ENCODE measurements around the gene EEFSEC. TPM values are rescaled to one million over a fixed set of nuclear protein-coding genes. Genes with fewer than 3 reads are reported as not detected.

EEFSEC gene
- total RNA-seq, 2 experiments from 2014 or later, result 17.7 to 25.3 TPM

- Histone ChIP-seq H3K9me3 (ENCODE audit: low read length) (no peaks in the 10 kb centered on the region), H2AFZ (ENCODE audit: low read length) (no peak overlapping the region), H4K20me1 (ENCODE audit: insufficient read depth, low read length) (no peaks in the 10 kb centered on the region), H3K4me1 (ENCODE audit: insufficient read depth, low read length, poor library complexity, severe bottlenecking) (no peaks in the 10 kb centered on the region), H3K4me3 (ENCODE audit: low read depth, low read length, poor library complexity, severe bottlenecking) (no peak overlapping the region), H3K4me2 (ENCODE audit: low read length) (no peak overlapping the region), H3K79me2 (ENCODE audit: insufficient read depth, low read depth, low read length) (no peaks in the 10 kb centered on the region), H3K36me3 (ENCODE audit: insufficient read depth, low read length) (peaks cover 8% of the 10 kb centered on the region; the same call in 1 of the 2 replicates), H3K9me2 (ENCODE audit: insufficient read depth, low read length) (no peaks in the 10 kb centered on the region), H3K27ac (ENCODE audit: low read depth, low read length, poor library complexity, severe bottlenecking) (no peak overlapping the region)
- no peak for DNase-seq (ENCODE audit: low spot score)
- POLR2A ChIA-PET, result no interaction called here
- intact Hi-C loops (cut with micrococcal nuclease; ENCODE audit: unreplicated experiment), result no loop called here
- CTCF ChIA-PET (ENCODE audit: unreplicated experiment), result no interaction called here
- BruUV-seq (replicated peaks), result no TSS peak
- TF ChIP-seq EZH2phosphoT487 (IDR thresholded peaks at IDR 0.05; ENCODE audit: borderline replicate concordance, low read depth, low read length), result no peak
- TF ChIP-seq CTCF (conservative IDR thresholded peaks at IDR 0.05; ENCODE audit: low read length), result no peak
Observed at GRCh38 chr3:128359846-128360642, 206.8 kb downstream of the EEFSEC start.

GRCh38 chr3:128360705-128361271, 207.5 kb downstream of the EEFSEC start:
- Histone ChIP-seq H3K36me3 (ENCODE audit: insufficient read depth, low read length) (peaks cover 8% of the 10 kb centered on the region; the same call in 1 of the 2 replicates), H2AFZ (ENCODE audit: low read length) (no peak overlapping the region), H3K27ac (ENCODE audit: low read depth, low read length, poor library complexity, severe bottlenecking) (no peak overlapping the region), H3K4me2 (ENCODE audit: low read length) (no peak overlapping the region), H3K9me3 (ENCODE audit: low read length) (no peaks in the 10 kb centered on the region), H3K4me3 (ENCODE audit: low read depth, low read length, poor library complexity, severe bottlenecking) (no peak overlapping the region), H3K79me2 (ENCODE audit: insufficient read depth, low read depth, low read length) (no peaks in the 10 kb centered on the region), H4K20me1 (ENCODE audit: insufficient read depth, low read length) (no peaks in the 10 kb centered on the region), H3K9me2 (ENCODE audit: insufficient read depth, low read length) (no peaks in the 10 kb centered on the region), H3K4me1 (ENCODE audit: insufficient read depth, low read length, poor library complexity, severe bottlenecking) (no peaks in the 10 kb centered on the region)
- POLR2A ChIA-PET, result no interaction called here
- no TSS peak for BruUV-seq (replicated peaks)
- CTCF ChIA-PET (ENCODE audit: unreplicated experiment), result no interaction called here
- no peak for DNase-seq (ENCODE audit: low spot score)
- TF ChIP-seq EZH2phosphoT487 (IDR thresholded peaks at IDR 0.05; ENCODE audit: borderline replicate concordance, low read depth, low read length), result no peak
- no peak for TF ChIP-seq CTCF (conservative IDR thresholded peaks at IDR 0.05; ENCODE audit: low read length)
- intact Hi-C loops (cut with micrococcal nuclease; ENCODE audit: unreplicated experiment), result no loop called here

All from OCI-LY7 (cell line).